ENCODE measurements around the gene PAPSS1. TPM values are rescaled to one million over a fixed set of nuclear protein-coding genes. Genes with fewer than 3 reads are reported as not detected.
"Not testable (repeated sequence)": the region's sequence is repeated elsewhere in the genome, so short reads cannot be mapped to it uniquely, and the experiment has no call there.

PAPSS1 gene
- polyA plus RNA-seq, 1 of the 3 experiments (the other 2 are of a cell fraction) = 70.1 TPM

- H3K79me2 ChIP-seq (ENCODE audit: insufficient read depth) = peaks cover 14% of the 10 kb centered on the region
- H3K9ac ChIP-seq; DNase-seq; POLR2A ChIA-PET; CTCF ChIA-PET; H2AFZ ChIP-seq (ENCODE audit: low read depth); H3F3A ChIP-seq (replicated peaks; ENCODE audit: insufficient read depth); H3K9me3 ChIP-seq; H3K9me2 ChIP-seq; H4K20me1 ChIP-seq (ENCODE audit: insufficient read depth); H3K27ac ChIP-seq (ENCODE audit: low read depth in 2 of 2, low read length in 1 of 2); H3K36me3 ChIP-seq (replicated peaks in 1 of 2; ENCODE audit: control insufficient read depth in 1 of 2, insufficient read depth in 2 of 2, low read length in 1 of 2); H3K27me3 ChIP-seq (ENCODE audit: insufficient read depth); H3K4me2 ChIP-seq; H3K4me3 ChIP-seq (ENCODE audit: low read depth in 2 of 2, low read length in 1 of 2): not testable (repeated sequence)
- whole genome bisulfite sequencing (ENCODE audit: low lambda C conversion rate) = 59% methylated on average over 1 of the region's 1 CpG
- H3K4me1 ChIP-seq (ENCODE audit: control insufficient read depth in 1 of 2, insufficient read depth in 2 of 2, low read depth in 1 of 2, low read length in 1 of 2) = peaks cover 2 to 13% of the 10 kb centered on the region in 2 experiments; a peak in 3 of 4 replicates
Measured at GRCh38 chr4:107723331-107723730, 3.3 kb upstream of the PAPSS1 start.

GRCh38 chr4:107721436-107722100, 1.5 kb upstream of the PAPSS1 start:
- POLR2A ChIA-PET = no interaction called here

GRCh38 chr4:107719207-107719921, 670 bp downstream of the PAPSS1 start:
- ChIA-PET POLR2A (interaction anchor here (1.0 to 1.8 kb wide), 2 partner anchors 14 to 901 kb away, joined by 3 to 7 read pairs; partner anchors contain the start of gene RPL34), CTCF (interaction anchor here (0.8 to 3.0 kb wide), 2 partner anchors 12 to 17 kb away, joined by 3 to 13 read pairs; no protein-coding TSS in a partner anchor)
- peak overlapping the region; percentile 80 for H3K4me2 ChIP-seq
- peak overlapping the region; percentile 36 to 94; a peak in 3 of 4 replicates for H3K27ac ChIP-seq (ENCODE audit: low read depth in 2 of 2, low read length in 1 of 2)
- no peaks in the 10 kb centered on the region for H3K9me3 ChIP-seq
- H3K4me3 ChIP-seq (ENCODE audit: low read depth in 2 of 2, low read length in 1 of 2) = peak overlapping the region; percentile 93
- no peaks in the 10 kb centered on the region for H3K9me2 ChIP-seq
- H3K27me3 ChIP-seq (ENCODE audit: insufficient read depth) = no peaks in the 10 kb centered on the region
- peaks cover 0 to 6% of the 10 kb centered on the region in 2 experiments for H3K36me3 ChIP-seq (replicated peaks in 1 of 2; ENCODE audit: control insufficient read depth in 1 of 2, insufficient read depth in 2 of 2, low read length in 1 of 2)
- peaks cover 54% of the 10 kb centered on the region for H3K79me2 ChIP-seq (ENCODE audit: insufficient read depth)
- DNase-seq = no peak
- H3K9ac ChIP-seq = peak overlapping the region; percentile 44
- peaks cover 5% of the 10 kb centered on the region for H3F3A ChIP-seq (replicated peaks; ENCODE audit: insufficient read depth)
- TF ChIP-seq YY1 (IDR thresholded peaks at IDR 0.05; ENCODE audit: low read depth) (0 out of 2 replicates have a peak, but pooled peaks have one; percentile 6), ELF1 (IDR thresholded peaks at IDR 0.05) (no peak), REST (IDR thresholded peaks at IDR 0.05; ENCODE audit: low read depth, low read length) (peak; percentile 50; the same call in 1 of the 2 replicates)
- no peaks in the 10 kb centered on the region for H4K20me1 ChIP-seq (ENCODE audit: insufficient read depth)
- WGBS (ENCODE audit: low lambda C conversion rate) = 1% methylated on average over 10 of the region's 28 CpGs
- peaks cover 11 to 23% of the 10 kb centered on the region in 2 experiments for H3K4me1 ChIP-seq (ENCODE audit: control insufficient read depth in 1 of 2, insufficient read depth in 2 of 2, low read depth in 1 of 2, low read length in 1 of 2)
- H2AFZ ChIP-seq (ENCODE audit: low read depth) = peak overlapping the region; percentile 89

More at GRCh38 chr4:107721436-107722100, 1.5 kb upstream of the PAPSS1 start:
- Histone ChIP-seq H3K9ac (no peak overlapping the region), H3F3A (replicated peaks; ENCODE audit: insufficient read depth) (peaks cover 5% of the 10 kb centered on the region), H3K4me1 (ENCODE audit: control insufficient read depth in 1 of 2, insufficient read depth in 2 of 2, low read depth in 1 of 2, low read length in 1 of 2) (peaks cover 10 to 21% of the 10 kb centered on the region in 2 experiments), H3K9me3 (no peaks in the 10 kb centered on the region), H2AFZ (ENCODE audit: low read depth) (no peak overlapping the region), H3K4me2 (no peak overlapping the region), H3K79me2 (ENCODE audit: insufficient read depth) (peaks cover 32% of the 10 kb centered on the region), H3K9me2 (no peaks in the 10 kb centered on the region), H4K20me1 (ENCODE audit: insufficient read depth) (no peaks in the 10 kb centered on the region), H3K27ac (ENCODE audit: low read depth in 2 of 2, low read length in 1 of 2) (no peak overlapping the region; a peak in 1 of 4 replicates), H3K36me3 (replicated peaks in 1 of 2; ENCODE audit: control insufficient read depth in 1 of 2, insufficient read depth in 2 of 2, low read length in 1 of 2) (no peaks in the 10 kb centered on the region), H3K27me3 (ENCODE audit: insufficient read depth) (no peaks in the 10 kb centered on the region), H3K4me3 (ENCODE audit: low read depth in 2 of 2, low read length in 1 of 2) (no peak overlapping the region)
- WGBS (ENCODE audit: low lambda C conversion rate) = over 99% methylated on average over 9 of the region's 9 CpGs
- TF ChIP-seq GABPA (IDR thresholded peaks at IDR 0.05; ENCODE audit: low read depth) (no peak), NFIC (IDR thresholded peaks at IDR 0.05; ENCODE audit: borderline replicate concordance) (no peak), FOSL2 (IDR thresholded peaks at IDR 0.05; ENCODE audit: borderline replicate concordance, low read depth) (no peak)
- no peak for DNase-seq
- CTCF ChIA-PET = interaction anchor here (1.5 to 3.0 kb wide), 2 partner anchors 13 to 15 kb away, joined by 6 to 13 read pairs; no protein-coding TSS in a partner anchor

All from SK-N-SH (cell line).